ENCODE results near the gene CYP46A1.
A peak's percentile ranks its signal among the peaks of the same experiment; 100 is the strongest.
"Not testable (repeated sequence)": the region's sequence is repeated elsewhere in the genome, so short reads cannot be mapped to it uniquely, and the experiment has no call there.

Gene CYP46A1

GRCh38 chr14:99755629-99756603 lies 71.8 kb downstream of the CYP46A1 start:
- DNase-seq (ENCODE audit: low read depth, low spot score) = no peak

GRCh38 chr14:99756796-99757195 lies 72.7 kb downstream of the CYP46A1 start:
- DNase-seq (ENCODE audit: low read depth, low spot score) = no peak

- DNase-seq (ENCODE audit: low read depth, low spot score) = no peak
Measured at GRCh38 chr14:99757331-99758070, 73.4 kb downstream of the CYP46A1 start.

- peak; percentile 64 for DNase-seq (ENCODE audit: low read depth, low spot score)
Measured at GRCh38 chr14:99758121-99758821, 74.2 kb downstream of the CYP46A1 start.

GRCh38 chr14:99758872-99759545 lies 74.9 kb downstream of the CYP46A1 start:
- no peak for DNase-seq (ENCODE audit: low read depth, low spot score)

GRCh38 chr14:99759546-99759925 lies 75.4 kb downstream of the CYP46A1 start:
- no peak for DNase-seq (ENCODE audit: low read depth, low spot score)

GRCh38 chr14:99760817-99761216 lies 76.7 kb downstream of the CYP46A1 start:
- no peak for DNase-seq (ENCODE audit: low read depth, low spot score)

- DNase-seq (ENCODE audit: low read depth, low spot score) = not testable (repeated sequence)
Measured at GRCh38 chr14:99762911-99763310, 78.8 kb downstream of the CYP46A1 start.

- DNase-seq (ENCODE audit: low read depth, low spot score) = no peak
Measured at GRCh38 chr14:99763527-99764221, 79.6 kb downstream of the CYP46A1 start.

- no peak for DNase-seq (ENCODE audit: low read depth, low spot score)
Measured at GRCh38 chr14:99764222-99764706, 80.2 kb downstream of the CYP46A1 start.

- DNase-seq (ENCODE audit: low read depth, low spot score) = no peak
Measured at GRCh38 chr14:99768381-99768780, 84.3 kb downstream of the CYP46A1 start.

- no peak for DNase-seq (ENCODE audit: low read depth, low spot score)
Measured at GRCh38 chr14:99769123-99769522, 85.0 kb downstream of the CYP46A1 start.

GRCh38 chr14:99769799-99770198 lies 85.7 kb downstream of the CYP46A1 start:
- no peak for DNase-seq (ENCODE audit: low read depth, low spot score)

- DNase-seq (ENCODE audit: low read depth, low spot score) = no peak
Measured at GRCh38 chr14:99772371-99773283, 88.5 kb downstream of the CYP46A1 start.

- no peak for DNase-seq (ENCODE audit: low read depth, low spot score)
Measured at GRCh38 chr14:99773521-99774497, 89.7 kb downstream of the CYP46A1 start.

GRCh38 chr14:99774556-99775307 lies 90.6 kb downstream of the CYP46A1 start:
- no peak for DNase-seq (ENCODE audit: low read depth, low spot score)

- no peak for DNase-seq (ENCODE audit: low read depth, low spot score)
Measured at GRCh38 chr14:99775351-99775750, 91.3 kb downstream of the CYP46A1 start.
